ENCODE data around the gene MAPK8IP1.

Gene MAPK8IP1

GRCh38 chr11:45913514-45913913 is 28.1 kb downstream of the MAPK8IP1 start:
- no peak for FAIRE-seq

DNA sequence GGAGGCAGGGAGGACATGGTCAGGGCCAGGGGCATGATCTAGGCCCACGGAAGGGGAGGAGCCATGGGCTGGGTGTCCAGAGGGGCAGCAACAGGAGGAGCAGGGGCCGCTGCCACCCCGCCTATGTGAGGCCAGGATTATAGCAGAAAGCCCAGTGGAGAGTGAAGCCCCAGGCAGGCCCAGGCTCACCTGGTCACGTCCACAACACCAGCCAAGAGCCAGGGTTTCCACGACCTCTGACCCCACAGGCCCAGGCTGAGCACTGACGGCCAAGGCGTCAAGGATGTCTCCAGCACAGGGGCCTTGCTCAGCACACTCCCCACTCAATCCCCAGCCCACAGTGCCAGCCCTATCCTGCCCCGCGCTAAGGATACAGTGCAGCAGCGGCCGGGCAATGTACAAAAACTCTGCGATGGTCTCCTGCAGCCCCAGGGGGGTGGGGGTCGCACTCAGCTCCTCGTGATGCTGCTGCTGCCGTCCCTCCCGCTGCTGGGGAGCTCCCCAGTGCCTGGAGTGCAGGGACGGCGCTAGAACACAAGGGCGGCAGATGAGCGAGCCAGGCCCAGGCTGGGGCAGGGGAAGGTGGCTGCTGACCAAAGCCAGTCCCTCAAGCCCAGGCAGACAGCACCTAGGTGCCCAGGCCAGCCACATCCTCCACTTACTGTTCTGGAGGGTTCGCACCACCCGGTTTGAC is 28.6 kb downstream of the MAPK8IP1 start:
- FAIRE-seq = no peak

GRCh38 chr11:45915446-45915845 is 30.0 kb downstream of the MAPK8IP1 start:
- no peak for FAIRE-seq

- no peak for FAIRE-seq
Measured at GRCh38 chr11:45917286-45917622, 31.8 kb downstream of the MAPK8IP1 start.

DNA sequence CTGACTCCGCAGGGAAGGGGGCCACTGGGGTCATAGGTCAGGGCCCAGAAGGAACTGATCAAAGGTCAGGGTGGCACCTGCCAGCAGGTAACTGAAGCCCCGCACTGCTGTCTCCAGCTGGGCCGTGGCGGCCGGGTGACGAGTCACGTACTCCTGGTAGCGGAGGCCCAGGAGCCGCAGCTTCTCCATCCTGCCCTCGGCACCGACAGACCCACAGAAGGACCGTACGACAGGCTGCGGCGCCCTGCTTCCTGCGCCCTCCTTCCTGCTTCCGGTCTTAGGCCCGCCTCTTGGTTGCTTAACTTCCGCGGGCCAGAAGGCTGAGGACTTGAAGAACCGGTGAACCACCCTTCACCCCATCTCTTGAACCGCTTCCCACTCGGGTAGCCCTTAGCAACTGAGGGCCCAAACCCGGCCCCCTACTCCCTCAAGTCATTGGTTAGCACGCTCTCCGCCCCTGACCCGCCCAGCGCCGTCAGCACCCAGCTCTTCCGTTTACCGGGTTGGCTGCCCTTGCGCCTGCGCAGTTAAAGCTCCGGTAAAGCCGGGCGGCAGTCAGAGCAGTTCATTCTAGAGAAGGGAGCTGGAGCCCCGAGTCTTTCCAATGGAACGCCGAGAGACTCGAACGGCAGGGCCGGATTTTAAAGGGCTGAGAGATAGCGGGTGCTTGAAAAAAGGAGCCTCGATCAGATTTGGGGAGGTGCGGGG is 32.3 kb downstream of the MAPK8IP1 start, which contains the start of gene PEX16:
Gene PEX16 (minus strand): TSS at position 255 of the 708 bp plus-strand sequence. CDS start 66 bp downstream, at position 189.
- FAIRE-seq = peak; percentile 99

DNA sequence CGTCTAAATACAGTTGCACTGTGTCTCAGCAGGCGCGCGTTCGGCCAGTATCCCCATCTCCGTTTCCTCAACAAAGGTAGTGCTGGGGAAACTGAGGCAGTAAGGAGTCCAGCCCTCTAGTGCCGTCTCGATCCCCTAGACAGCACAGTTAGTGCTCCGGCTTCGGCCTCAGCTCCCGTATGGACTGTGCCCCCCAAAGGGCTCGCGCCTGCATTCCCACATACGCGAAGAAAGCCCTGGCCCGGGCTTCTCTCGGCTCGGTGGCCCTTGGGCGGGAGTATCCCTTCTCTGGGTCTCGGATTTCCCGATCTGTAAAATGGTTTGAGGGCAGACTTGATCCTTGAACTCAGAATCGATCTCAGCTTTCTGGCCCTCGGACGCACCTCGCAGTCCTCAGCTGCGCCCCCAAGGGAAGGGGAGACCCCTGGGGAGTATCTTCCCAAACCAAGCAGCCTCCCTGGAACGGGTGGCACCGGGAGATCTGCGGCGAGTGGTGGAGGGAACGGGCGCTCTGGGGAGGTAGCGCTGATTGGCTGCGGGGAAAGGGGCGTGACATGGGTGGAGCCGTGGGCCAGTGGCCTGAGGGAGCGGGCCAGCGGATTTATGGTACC is 33.0 kb downstream of the MAPK8IP1 start:
- peak; percentile 73 for FAIRE-seq

- no peak for FAIRE-seq
Measured at GRCh38 chr11:45918962-45919675, 33.7 kb downstream of the MAPK8IP1 start.

DNA sequence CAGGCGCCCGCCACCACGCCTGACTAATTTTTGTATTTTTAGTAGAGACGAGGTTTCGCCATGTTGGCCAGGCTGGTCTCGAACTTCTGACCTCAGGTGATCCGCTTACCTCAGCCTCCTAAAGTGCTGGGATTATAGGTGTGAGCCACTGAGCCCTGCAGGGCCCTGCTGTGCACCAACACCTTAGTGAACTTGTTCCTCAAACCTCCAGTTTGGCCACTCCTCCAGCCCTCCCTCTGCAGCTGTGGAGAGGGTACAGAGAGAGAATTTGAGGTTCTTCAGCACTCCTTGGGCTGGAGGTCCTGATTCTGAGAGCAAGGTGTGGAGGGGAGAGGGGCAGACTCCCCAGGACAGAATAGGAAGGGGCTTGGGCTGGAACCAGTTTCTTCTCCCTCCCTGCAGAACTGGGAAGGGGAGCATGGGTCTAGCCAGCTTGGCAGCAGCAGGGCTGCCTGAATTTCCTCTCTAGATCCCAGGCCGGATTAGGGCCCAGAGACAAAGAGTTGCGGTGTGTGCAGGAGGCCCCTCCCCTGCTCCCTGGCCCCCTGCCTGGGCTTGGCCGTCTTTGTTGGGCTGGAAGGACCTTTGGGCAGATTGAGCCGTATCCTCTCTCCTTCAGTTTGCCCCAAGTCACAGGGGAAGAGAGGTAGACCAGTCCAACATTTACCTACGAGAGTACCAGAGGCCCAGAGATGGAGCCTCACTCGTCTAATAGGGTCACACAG is 34.5 kb downstream of the MAPK8IP1 start:
- FAIRE-seq = no peak

GRCh38 chr11:45920531-45921477 is 35.4 kb downstream of the MAPK8IP1 start:
- FAIRE-seq = no peak

- FAIRE-seq = no peak
Measured at GRCh38 chr11:45921561-45922424, 36.3 kb downstream of the MAPK8IP1 start.

- no peak for FAIRE-seq
Measured at GRCh38 chr11:45922425-45923082, 37.1 kb downstream of the MAPK8IP1 start, which contains the start of gene LARGE2. Gene LARGE2, plus strand, starts transcription at chr11:45922656. Its CDS starts 227 bp downstream, at chr11:45922883.

GRCh38 chr11:45924036-45924915 is 38.8 kb downstream of the MAPK8IP1 start:
- no peak for FAIRE-seq

- no peak for FAIRE-seq
Measured at GRCh38 chr11:45924927-45925326, 39.5 kb downstream of the MAPK8IP1 start.

DNA sequence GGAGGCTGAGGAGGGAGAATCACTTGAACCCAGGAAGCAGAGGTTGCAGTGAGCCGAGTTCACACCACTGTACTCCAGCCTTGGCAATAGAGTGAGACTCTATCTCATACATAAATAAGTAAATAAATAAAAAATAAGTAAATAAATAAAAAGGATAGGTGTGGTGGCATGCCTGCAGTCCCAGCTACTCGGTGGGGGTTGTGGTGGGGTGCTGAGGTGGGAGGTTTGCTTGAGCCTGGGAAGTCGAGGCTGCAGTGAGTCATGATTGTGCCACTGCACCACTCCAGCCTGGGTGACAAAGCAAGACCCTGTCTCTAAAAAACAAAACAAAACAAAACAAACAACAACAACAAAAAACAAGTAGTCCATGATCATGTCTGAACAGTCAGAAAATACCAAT is 40.1 kb downstream of the MAPK8IP1 start:
- no peak for FAIRE-seq

DNA sequence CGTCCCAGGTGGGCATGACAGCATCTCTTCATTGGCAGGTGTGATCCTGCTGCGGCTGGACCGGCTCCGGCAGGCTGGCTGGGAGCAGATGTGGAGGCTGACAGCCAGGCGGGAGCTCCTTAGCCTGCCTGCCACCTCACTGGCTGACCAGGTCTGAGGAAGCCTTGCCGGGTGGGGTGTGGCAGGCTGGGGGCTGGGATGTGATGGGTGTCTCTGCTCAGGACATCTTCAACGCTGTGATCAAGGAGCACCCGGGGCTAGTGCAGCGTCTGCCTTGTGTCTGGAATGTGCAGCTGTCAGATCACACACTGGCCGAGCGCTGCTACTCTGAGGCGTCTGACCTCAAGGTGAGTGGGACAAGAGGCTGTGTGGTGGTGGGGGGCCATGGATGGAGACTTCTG is 40.5 kb downstream of the MAPK8IP1 start:
- FAIRE-seq = no peak

DNA sequence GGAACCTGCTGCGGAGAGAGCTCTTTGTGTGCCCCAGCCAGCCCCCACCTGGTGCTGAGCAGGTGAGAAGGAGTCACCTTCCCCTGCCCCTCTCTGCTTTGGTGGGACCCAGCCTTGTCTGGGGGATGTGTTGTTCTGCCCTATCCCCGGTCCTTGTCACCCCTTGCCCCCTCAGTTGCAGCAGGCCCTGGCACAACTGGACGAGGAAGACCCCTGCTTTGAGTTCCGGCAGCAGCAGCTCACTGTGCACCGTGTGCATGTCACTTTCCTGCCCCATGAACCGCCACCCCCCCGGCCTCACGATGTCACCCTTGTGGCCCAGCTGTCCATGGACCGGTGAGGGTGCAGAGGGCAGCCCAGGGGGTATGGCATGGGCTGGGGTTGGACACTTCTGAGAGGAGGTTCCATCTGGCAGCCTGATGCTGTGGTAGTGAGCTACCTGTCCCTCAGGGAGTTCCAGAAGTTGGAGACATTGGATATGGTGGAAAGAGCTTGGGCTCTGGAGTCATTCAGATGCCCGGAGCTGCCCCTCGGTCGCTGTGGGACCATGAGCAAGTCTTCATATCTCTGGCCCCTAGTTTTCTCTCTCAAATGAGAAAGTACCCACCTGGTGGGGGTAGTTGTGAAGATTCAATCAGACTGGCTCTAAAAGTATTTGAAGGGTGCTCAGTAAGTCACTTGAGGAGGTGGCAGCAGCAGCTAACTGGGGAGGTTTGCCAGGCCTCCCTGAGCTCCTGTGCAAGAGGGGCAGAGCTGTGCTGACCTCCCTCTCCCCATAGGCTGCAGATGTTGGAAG is 41.3 kb downstream of the MAPK8IP1 start:
- no peak for FAIRE-seq

GRCh38 chr11:45927332-45927683 is 41.9 kb downstream of the MAPK8IP1 start:
- FAIRE-seq = no peak
